Activated CD8-positive, alpha-beta T cell treated with anti-CD3 and anti-CD28 coated beads for 36 hours (primary cell): ENCODE measurements around the gene CYB5A. TPM values are rescaled to one million over a fixed set of nuclear protein-coding genes. Genes with fewer than 3 reads are reported as not detected.

Experiments used
- ATAC-seq: fragments of 200-7000 bp; cut with Tn5 transposase; one replicate; pipeline ENCODE4 v1.10.0; 2021; ENCODE audit warnings: mild to moderate bottlenecking, moderate library complexity
- CTCF ChIA-PET: fragments of 350-600 bp; sonication (Branson Sonifier 250); formaldehyde crosslinking; loops from one replicate; lab custom pipeline; 2021; ENCODE audit warnings: antibody characterized with exemption; lab: Charles Lee
- POLR2A ChIA-PET: fragments of 350-600 bp; sonication (Branson Sonifier 250); formaldehyde crosslinking; loops from one replicate; lab custom pipeline; 2021; ENCODE audit warnings: antibody characterized with exemption; lab: Charles Lee
- DNase-seq: peaks from one replicate; pipeline ENCODE4 v3.0.0-alpha.2; 2020
- H3K27ac Mint-ChIP-seq: one replicate; pipeline ENCODE4 v1.8.0; 2021; ENCODE audit warnings: mild to moderate bottlenecking, mixed read lengths
- H3K27me3 Mint-ChIP-seq: one replicate; pipeline ENCODE4 v1.8.0; 2021; ENCODE audit warnings: mixed read lengths
- H3K36me3 Mint-ChIP-seq: one replicate; pipeline ENCODE4 v1.8.0; 2021; ENCODE audit warnings: low read depth, mixed read lengths
- H3K4me1 Mint-ChIP-seq: one replicate; pipeline ENCODE4 v1.8.0; 2021; ENCODE audit warnings: low read depth, mixed read lengths
- H3K4me3 Mint-ChIP-seq: one replicate; pipeline ENCODE4 v1.8.0; 2021; ENCODE audit warnings: mild to moderate bottlenecking, moderate library complexity, mixed read lengths
- H3K9me3 Mint-ChIP-seq: one replicate; pipeline ENCODE4 v1.8.0; 2021; ENCODE audit warnings: mixed read lengths
- CTCF ChIP-seq: fragments of 200-600 bp; IDR thresholded peaks from one replicate; pipeline ENCODE4 v1.8.0; 2022; ENCODE audit warnings: antibody characterized with exemption, mild to moderate bottlenecking
- intact Hi-C: fragments of 100-400 bp; cut with micrococcal nuclease; formaldehyde crosslinking; loops from one replicate; pipeline ENCODE4 v1.10.0; 2022
- total RNA-seq, 2 experiments: library from RNA; stranded (reverse); gene quantifications; one replicate each; pipeline ENCODE4 v1.2.3, GENCODE V29; 2021

The CYB5A gene
- total RNA-seq, 2 experiments from 2014 or later = 60.2 to 62.4 TPM

DNA sequence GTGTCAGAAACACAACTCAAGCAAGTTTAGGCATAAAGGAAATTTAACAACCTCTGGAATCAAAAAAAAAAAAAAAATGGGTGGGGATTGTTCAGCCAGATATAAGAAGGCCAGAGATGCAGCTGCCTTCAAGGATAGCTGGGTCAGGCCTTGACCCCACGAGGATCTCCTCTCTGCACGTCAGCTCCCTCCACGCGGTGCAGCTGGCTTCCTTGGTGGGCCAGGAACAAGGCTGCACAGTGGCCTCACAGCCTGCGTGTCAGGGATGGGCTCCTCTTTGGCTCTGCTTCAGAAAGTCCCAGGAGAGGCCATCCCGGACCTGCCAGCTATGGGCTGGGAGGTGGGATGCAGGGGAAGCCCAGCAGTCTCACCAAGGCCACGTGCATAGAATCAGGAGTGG, 88.0 kb downstream of the CYB5A start:
- no peak for DNase-seq
- intact Hi-C loops = no loop called here
- ATAC-seq = no peak

More for the DNA sequence above, 88.0 kb downstream of the CYB5A start:
- ChIA-PET POLR2A (no interaction called here), CTCF (interaction anchor here (2.3 kb wide), 1 partner anchor 138 kb away, joined by 10 read pairs; no protein-coding TSS in a partner anchor)
- Mint-ChIP-seq H3K27ac (no peak overlapping the region), H3K4me3 (no peak overlapping the region), H3K9me3 (no peaks in the 10 kb centered on the region), H3K36me3 (no peaks in the 10 kb centered on the region), H3K4me1 (no peaks in the 10 kb centered on the region), H3K27me3 (peaks cover 2% of the 10 kb centered on the region)
- TF ChIP-seq CTCF = no peak

Other genes starting within 250 kb of the CYB5A start
- 1 to 10 TPM; 2.1 TPM for gene FBXO15, start 144.1 kb downstream of the CYB5A start, total RNA-seq
- gene TIMM21, start 143.4 kb downstream of the CYB5A start, total RNA-seq = 10 to 100 TPM; 70.2 to 71.2 TPM
- gene C18orf63, start 23.9 kb upstream of the CYB5A start, total RNA-seq = not detected
- not detected for gene DIPK1C, start 165.3 kb upstream of the CYB5A start, total RNA-seq
- gene CNDP2, start 204.4 kb upstream of the CYB5A start, total RNA-seq = 100 to 1,000 TPM; 121 to 136 TPM
- gene CNDP1, start 242.5 kb upstream of the CYB5A start, total RNA-seq = not detected